DMS53 treated with DMSO at 0.1 percent for 48 hours (cell line): ENCODE results near the gene LCLAT1.
"Not testable (repeated sequence)": the region's sequence is repeated elsewhere in the genome, so short reads cannot be mapped to it uniquely, and the experiment has no call there.

Experiments used
- DNase-seq: peaks from one replicate; lab custom pipeline; 2025; ENCODE audit not compliant: unreplicated experiment; lab: John Stamatoyannopoulos, UW

The LCLAT1 gene

GRCh38 chr2:30484995-30485394, 37.9 kb downstream of the LCLAT1 start:
- no peak for DNase-seq

- no peak for DNase-seq
Measured at GRCh38 chr2:30486655-30487054, 39.6 kb downstream of the LCLAT1 start.

- DNase-seq = no peak
Measured at GRCh38 chr2:30487603-30488002, 40.6 kb downstream of the LCLAT1 start.

GRCh38 chr2:30488012-30488659, 41.1 kb downstream of the LCLAT1 start:
- no peak for DNase-seq

- no peak for DNase-seq
Measured at GRCh38 chr2:30491225-30491624, 44.2 kb downstream of the LCLAT1 start.

GRCh38 chr2:30492185-30492584, 45.1 kb downstream of the LCLAT1 start:
- DNase-seq = no peak

- DNase-seq = no peak
Measured at GRCh38 chr2:30492619-30493018, 45.6 kb downstream of the LCLAT1 start.

- no peak for DNase-seq
Measured at GRCh38 chr2:30493440-30493839, 46.4 kb downstream of the LCLAT1 start.

GRCh38 chr2:30495896-30496295, 48.9 kb downstream of the LCLAT1 start:
- DNase-seq = not testable (repeated sequence)

- no peak for DNase-seq
Measured at GRCh38 chr2:30499681-30500080, 52.6 kb downstream of the LCLAT1 start.

GRCh38 chr2:30500699-30501098, 53.7 kb downstream of the LCLAT1 start:
- no peak for DNase-seq

GRCh38 chr2:30502310-30502709, 55.3 kb downstream of the LCLAT1 start:
- DNase-seq = no peak

- no peak for DNase-seq
Measured at GRCh38 chr2:30503007-30503694, 56.1 kb downstream of the LCLAT1 start.

GRCh38 chr2:30503695-30504052, 56.6 kb downstream of the LCLAT1 start:
- no peak for DNase-seq

- DNase-seq = no peak
Measured at GRCh38 chr2:30504731-30505130, 57.7 kb downstream of the LCLAT1 start.

GRCh38 chr2:30505500-30506180, 58.6 kb downstream of the LCLAT1 start:
- DNase-seq = no peak

GRCh38 chr2:30507460-30507859, 60.4 kb downstream of the LCLAT1 start:
- not testable (repeated sequence) for DNase-seq

GRCh38 chr2:30509716-30510115, 62.7 kb downstream of the LCLAT1 start:
- no peak for DNase-seq

- no peak for DNase-seq
Measured at GRCh38 chr2:30510409-30510808, 63.4 kb downstream of the LCLAT1 start.

- DNase-seq = peak; percentile 9
Measured at GRCh38 chr2:30511122-30512083, 64.4 kb downstream of the LCLAT1 start.

GRCh38 chr2:30512243-30512886, 65.3 kb downstream of the LCLAT1 start:
- no peak for DNase-seq
